Measurements from ENCODE around the gene NCAM1.

Gene NCAM1

GRCh38 chr11:112971195-112971594, 10.0 kb downstream of the NCAM1 start:
- no peak overlapping the region for H3K56ac ChIP-seq (ENCODE audit: low read length)
- H3K79me1 ChIP-seq (ENCODE audit: low read length) = no peaks in the 10 kb centered on the region
- H2BK5ac ChIP-seq (ENCODE audit: low read length) = no peak overlapping the region
- no peak overlapping the region for H3K23ac ChIP-seq (ENCODE audit: low read length)
- H2BK120ac ChIP-seq (ENCODE audit: low read depth, low read length) = no peak overlapping the region
- H3K9ac ChIP-seq (ENCODE audit: low read length) = no peak overlapping the region
- no peak overlapping the region for H3K4me2 ChIP-seq (ENCODE audit: low read length)
- WGBS (ENCODE audit: extremely low coverage, insufficient coverage, low lambda C conversion rate) = no CpG with 5 or more reads among the region's 4 CpGs
- H3K79me2 ChIP-seq (ENCODE audit: control insufficient read depth, insufficient read depth, low read length) = no peaks in the 10 kb centered on the region
- H4K8ac ChIP-seq (ENCODE audit: low read depth, low read length) = no peak overlapping the region
- no peaks in the 10 kb centered on the region for H3K27me3 ChIP-seq (ENCODE audit: insufficient read depth, low read length, poor library complexity)
- no peak overlapping the region for H2AK5ac ChIP-seq (ENCODE audit: low read length)
- H2BK15ac ChIP-seq (replicated peaks; ENCODE audit: low read depth) = no peak overlapping the region
- no peak overlapping the region for H3K18ac ChIP-seq (ENCODE audit: low read length)
- no peak overlapping the region for H3K27ac ChIP-seq (ENCODE audit: low read depth, low read length)
- no peak for DNase-seq
- no peak overlapping the region for H3K4ac ChIP-seq (ENCODE audit: low read depth, low read length)
- no peaks in the 10 kb centered on the region for H3K4me1 ChIP-seq (ENCODE audit: control insufficient read depth, low read depth, low read length)
- H4K5ac ChIP-seq (ENCODE audit: low read length) = no peak overlapping the region
- H3K36me3 ChIP-seq (ENCODE audit: control insufficient read depth, insufficient read depth, low read length) = no peaks in the 10 kb centered on the region
- no peak overlapping the region for H3K4me3 ChIP-seq (ENCODE audit: low read length)

GRCh38 chr11:112971827-112972226, 10.6 kb downstream of the NCAM1 start:
- WGBS (ENCODE audit: extremely low coverage, insufficient coverage, low lambda C conversion rate) = no CpG with 5 or more reads among the region's 3 CpGs

GRCh38 chr11:112972399-112973145, 11.4 kb downstream of the NCAM1 start:
- Histone ChIP-seq H3K79me1 (ENCODE audit: low read length) (no peaks in the 10 kb centered on the region), H3K4me3 (ENCODE audit: low read length) (no peak overlapping the region), H3K79me2 (ENCODE audit: control insufficient read depth, insufficient read depth, low read length) (no peaks in the 10 kb centered on the region), H3K4me2 (ENCODE audit: low read length) (no peak overlapping the region), H4K8ac (ENCODE audit: low read depth, low read length) (no peak overlapping the region), H3K36me3 (ENCODE audit: control insufficient read depth, insufficient read depth, low read length) (no peaks in the 10 kb centered on the region), H2BK15ac (replicated peaks; ENCODE audit: low read depth) (no peak overlapping the region), H3K4ac (ENCODE audit: low read depth, low read length) (no peak overlapping the region), H3K56ac (ENCODE audit: low read length) (no peak overlapping the region), H3K9ac (ENCODE audit: low read length) (no peak overlapping the region), H3K23ac (ENCODE audit: low read length) (no peak overlapping the region), H4K5ac (ENCODE audit: low read length) (no peak overlapping the region), H2BK120ac (ENCODE audit: low read depth, low read length) (no peak overlapping the region), H3K4me1 (ENCODE audit: control insufficient read depth, low read depth, low read length) (no peaks in the 10 kb centered on the region), H3K18ac (ENCODE audit: low read length) (no peak overlapping the region), H3K27me3 (ENCODE audit: insufficient read depth, low read length, poor library complexity) (no peaks in the 10 kb centered on the region), H3K27ac (ENCODE audit: low read depth, low read length) (no peak overlapping the region), H2BK5ac (ENCODE audit: low read length) (no peak overlapping the region), H2AK5ac (ENCODE audit: low read length) (no peak overlapping the region)
- DNase-seq = no peak
- no CpG with 5 or more reads among the region's 5 CpGs for WGBS (ENCODE audit: extremely low coverage, insufficient coverage, low lambda C conversion rate)

More at GRCh38 chr11:112971827-112972226, 10.6 kb downstream of the NCAM1 start:
- Histone ChIP-seq H3K23ac (ENCODE audit: low read length) (no peak overlapping the region), H3K27me3 (ENCODE audit: insufficient read depth, low read length, poor library complexity) (no peaks in the 10 kb centered on the region), H3K4me1 (ENCODE audit: control insufficient read depth, low read depth, low read length) (no peaks in the 10 kb centered on the region), H3K56ac (ENCODE audit: low read length) (no peak overlapping the region), H3K9ac (ENCODE audit: low read length) (no peak overlapping the region), H3K4ac (ENCODE audit: low read depth, low read length) (no peak overlapping the region), H4K5ac (ENCODE audit: low read length) (no peak overlapping the region), H3K4me3 (ENCODE audit: low read length) (no peak overlapping the region), H2AK5ac (ENCODE audit: low read length) (no peak overlapping the region), H3K27ac (ENCODE audit: low read depth, low read length) (no peak overlapping the region), H3K79me1 (ENCODE audit: low read length) (no peaks in the 10 kb centered on the region), H2BK5ac (ENCODE audit: low read length) (no peak overlapping the region), H2BK120ac (ENCODE audit: low read depth, low read length) (no peak overlapping the region), H3K36me3 (ENCODE audit: control insufficient read depth, insufficient read depth, low read length) (no peaks in the 10 kb centered on the region), H4K8ac (ENCODE audit: low read depth, low read length) (no peak overlapping the region), H3K79me2 (ENCODE audit: control insufficient read depth, insufficient read depth, low read length) (no peaks in the 10 kb centered on the region), H2BK15ac (replicated peaks; ENCODE audit: low read depth) (no peak overlapping the region), H3K4me2 (ENCODE audit: low read length) (no peak overlapping the region), H3K18ac (ENCODE audit: low read length) (no peak overlapping the region)
- DNase-seq = no peak

- no peak overlapping the region for H3K27ac ChIP-seq (ENCODE audit: low read depth, low read length)
- H3K4me2 ChIP-seq (ENCODE audit: low read length) = no peak overlapping the region
- no peaks in the 10 kb centered on the region for H3K4me1 ChIP-seq (ENCODE audit: control insufficient read depth, low read depth, low read length)
- H4K5ac ChIP-seq (ENCODE audit: low read length) = no peak overlapping the region
- H3K18ac ChIP-seq (ENCODE audit: low read length) = no peak overlapping the region
- H2BK5ac ChIP-seq (ENCODE audit: low read length) = no peak overlapping the region
- no peak overlapping the region for H3K9ac ChIP-seq (ENCODE audit: low read length)
- no peak overlapping the region for H2AK5ac ChIP-seq (ENCODE audit: low read length)
- WGBS (ENCODE audit: extremely low coverage, insufficient coverage, low lambda C conversion rate) = no CpG with 5 or more reads among the region's 4 CpGs
- no peak overlapping the region for H2BK15ac ChIP-seq (replicated peaks; ENCODE audit: low read depth)
- H3K56ac ChIP-seq (ENCODE audit: low read length) = no peak overlapping the region
- H4K8ac ChIP-seq (ENCODE audit: low read depth, low read length) = no peak overlapping the region
- H3K79me1 ChIP-seq (ENCODE audit: low read length) = no peaks in the 10 kb centered on the region
- DNase-seq = no peak
- H2BK120ac ChIP-seq (ENCODE audit: low read depth, low read length) = no peak overlapping the region
- no peak overlapping the region for H3K4me3 ChIP-seq (ENCODE audit: low read length)
- no peaks in the 10 kb centered on the region for H3K27me3 ChIP-seq (ENCODE audit: insufficient read depth, low read length, poor library complexity)
- no peaks in the 10 kb centered on the region for H3K36me3 ChIP-seq (ENCODE audit: control insufficient read depth, insufficient read depth, low read length)
- no peaks in the 10 kb centered on the region for H3K79me2 ChIP-seq (ENCODE audit: control insufficient read depth, insufficient read depth, low read length)
- no peak overlapping the region for H3K4ac ChIP-seq (ENCODE audit: low read depth, low read length)
- no peak overlapping the region for H3K23ac ChIP-seq (ENCODE audit: low read length)
These were observed 13.8 kb downstream of the NCAM1 start for GRCh38 chr11:112975051-112975450.

- Histone ChIP-seq H4K8ac (ENCODE audit: low read depth, low read length) (no peak overlapping the region), H3K4me3 (ENCODE audit: low read length) (no peak overlapping the region), H3K9ac (ENCODE audit: low read length) (no peak overlapping the region), H3K36me3 (ENCODE audit: control insufficient read depth, insufficient read depth, low read length) (no peaks in the 10 kb centered on the region), H3K27ac (ENCODE audit: low read depth, low read length) (no peak overlapping the region), H3K23ac (ENCODE audit: low read length) (no peak overlapping the region), H3K79me2 (ENCODE audit: control insufficient read depth, insufficient read depth, low read length) (no peaks in the 10 kb centered on the region), H2AK5ac (ENCODE audit: low read length) (no peak overlapping the region), H2BK120ac (ENCODE audit: low read depth, low read length) (no peak overlapping the region), H2BK15ac (replicated peaks; ENCODE audit: low read depth) (no peak overlapping the region), H3K4me2 (ENCODE audit: low read length) (no peak overlapping the region), H3K18ac (ENCODE audit: low read length) (no peak overlapping the region), H3K56ac (ENCODE audit: low read length) (no peak overlapping the region), H2BK5ac (ENCODE audit: low read length) (no peak overlapping the region), H3K4me1 (ENCODE audit: control insufficient read depth, low read depth, low read length) (no peaks in the 10 kb centered on the region), H3K27me3 (ENCODE audit: insufficient read depth, low read length, poor library complexity) (no peaks in the 10 kb centered on the region), H4K5ac (ENCODE audit: low read length) (no peak overlapping the region), H3K4ac (ENCODE audit: low read depth, low read length) (no peak overlapping the region), H3K79me1 (ENCODE audit: low read length) (no peaks in the 10 kb centered on the region)
- DNase-seq = no peak
- no CpG with 5 or more reads among the region's 2 CpGs for WGBS (ENCODE audit: extremely low coverage, insufficient coverage, low lambda C conversion rate)
These were observed 14.3 kb downstream of the NCAM1 start for GRCh38 chr11:112975493-112975892.

- Histone ChIP-seq H2AK5ac (ENCODE audit: low read length) (no peak overlapping the region), H3K4me1 (ENCODE audit: control insufficient read depth, low read depth, low read length) (no peaks in the 10 kb centered on the region), H3K36me3 (ENCODE audit: control insufficient read depth, insufficient read depth, low read length) (no peaks in the 10 kb centered on the region), H2BK120ac (ENCODE audit: low read depth, low read length) (no peak overlapping the region), H4K8ac (ENCODE audit: low read depth, low read length) (no peak overlapping the region), H4K5ac (ENCODE audit: low read length) (no peak overlapping the region), H2BK5ac (ENCODE audit: low read length) (no peak overlapping the region), H3K79me2 (ENCODE audit: control insufficient read depth, insufficient read depth, low read length) (no peaks in the 10 kb centered on the region), H3K18ac (ENCODE audit: low read length) (no peak overlapping the region), H2BK15ac (replicated peaks; ENCODE audit: low read depth) (no peak overlapping the region), H3K27ac (ENCODE audit: low read depth, low read length) (no peak overlapping the region), H3K4me2 (ENCODE audit: low read length) (no peak overlapping the region), H3K23ac (ENCODE audit: low read length) (no peak overlapping the region), H3K27me3 (ENCODE audit: insufficient read depth, low read length, poor library complexity) (no peaks in the 10 kb centered on the region), H3K4me3 (ENCODE audit: low read length) (no peak overlapping the region), H3K56ac (ENCODE audit: low read length) (no peak overlapping the region), H3K4ac (ENCODE audit: low read depth, low read length) (no peak overlapping the region), H3K79me1 (ENCODE audit: low read length) (no peaks in the 10 kb centered on the region), H3K9ac (ENCODE audit: low read length) (no peak overlapping the region)
- DNase-seq = no peak
- no CpG with 5 or more reads among the region's 1 CpG for WGBS (ENCODE audit: extremely low coverage, insufficient coverage, low lambda C conversion rate)
These were observed 16.5 kb downstream of the NCAM1 start for GRCh38 chr11:112977755-112978154.

Data from mesendoderm (in vitro differentiated cells).